SK-N-MC (cell line): ENCODE measurements around the gene FAM107B.

Source experiments
- DNase-seq: peaks from one replicate; pipeline ENCODE4 v3.0.0-alpha.2; 2011; ENCODE audit warnings: low read depth, low spot score
- H3K27ac ChIP-seq: fragments of 200-600 bp; sonication (generic); 2 replicates; pipeline ENCODE4 v1.5.1; 2016; ENCODE audit warnings: mixed run types
- H3K36me3 ChIP-seq: fragments of 200-600 bp; sonication (generic); 2 replicates; pipeline ENCODE4 v1.6.1; 2017; ENCODE audit warnings: antibody characterized with exemption, low read length, mixed read lengths; ENCODE audit not compliant: insufficient read depth
- H3K4me3 ChIP-seq: fragments of 200-600 bp; sonication (generic); 2 replicates; pipeline ENCODE4 v1.5.1; 2016
- H3K9ac ChIP-seq: fragments of 200-600 bp; sonication (generic); 2 replicates; pipeline ENCODE4 v1.8.0; 2017; ENCODE audit warnings: mixed run types, mixed read lengths; ENCODE audit not compliant: insufficient read length
- H3K9me3 ChIP-seq: fragments of 200-600 bp; sonication (generic); 2 replicates; pipeline ENCODE4 v1.6.1; 2017; ENCODE audit warnings: low read depth, mild to moderate bottlenecking, antibody characterized with exemption, low read length, moderate library complexity, mixed read lengths
- EZH2 ChIP-seq: fragments of 200-600 bp; sonication (generic); IDR thresholded peaks from one replicate; pipeline ENCODE4 v1.6.1; 2017; ENCODE audit warnings: antibody characterized with exemption
- FOXP2 ChIP-seq: optimal IDR thresholded peaks from 2 replicates; pipeline ENCODE3; 2011; ENCODE audit warnings: mild to moderate bottlenecking, moderate library complexity; ENCODE audit not compliant: insufficient read depth; ENCODE audit errors: extremely low read length, control extremely low read depth
- POLR2AphosphoS5 ChIP-seq: IDR thresholded peaks from 2 replicates; pipeline ENCODE4 v1.6.1; 2012; ENCODE audit warnings: mild to moderate bottlenecking, low read depth, low read length, borderline replicate concordance

FAM107B gene

DNA sequence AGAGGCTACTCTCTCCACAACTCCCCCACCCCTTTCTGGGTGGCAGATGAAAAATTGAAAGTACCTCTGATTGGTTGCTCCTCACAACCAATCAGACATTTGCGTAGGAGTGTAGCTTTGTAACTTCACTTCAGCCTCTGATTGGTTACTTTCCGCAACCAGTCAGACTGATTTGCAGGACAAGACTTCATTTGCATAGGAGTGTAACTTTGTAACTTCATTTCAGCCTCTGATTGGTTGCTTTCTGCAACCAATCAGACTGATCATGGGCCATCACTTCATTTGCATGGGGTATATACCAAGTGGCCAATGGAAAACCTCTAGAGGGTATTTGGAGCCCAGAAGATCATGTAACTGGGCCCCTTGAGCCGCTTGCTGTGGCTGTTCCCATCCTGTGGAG, 37.6 kb upstream of the FAM107B start:
- no peak overlapping the region for H3K9ac ChIP-seq
- H3K4me3 ChIP-seq = no peak overlapping the region
- H3K36me3 ChIP-seq = no peaks in the 10 kb centered on the region
- no peak overlapping the region for H3K27ac ChIP-seq
- H3K9me3 ChIP-seq = no peaks in the 10 kb centered on the region
- TF ChIP-seq FOXP2 (no peak), EZH2 (no peak), POLR2AphosphoS5 (no peak)
- no peak for DNase-seq

DNA sequence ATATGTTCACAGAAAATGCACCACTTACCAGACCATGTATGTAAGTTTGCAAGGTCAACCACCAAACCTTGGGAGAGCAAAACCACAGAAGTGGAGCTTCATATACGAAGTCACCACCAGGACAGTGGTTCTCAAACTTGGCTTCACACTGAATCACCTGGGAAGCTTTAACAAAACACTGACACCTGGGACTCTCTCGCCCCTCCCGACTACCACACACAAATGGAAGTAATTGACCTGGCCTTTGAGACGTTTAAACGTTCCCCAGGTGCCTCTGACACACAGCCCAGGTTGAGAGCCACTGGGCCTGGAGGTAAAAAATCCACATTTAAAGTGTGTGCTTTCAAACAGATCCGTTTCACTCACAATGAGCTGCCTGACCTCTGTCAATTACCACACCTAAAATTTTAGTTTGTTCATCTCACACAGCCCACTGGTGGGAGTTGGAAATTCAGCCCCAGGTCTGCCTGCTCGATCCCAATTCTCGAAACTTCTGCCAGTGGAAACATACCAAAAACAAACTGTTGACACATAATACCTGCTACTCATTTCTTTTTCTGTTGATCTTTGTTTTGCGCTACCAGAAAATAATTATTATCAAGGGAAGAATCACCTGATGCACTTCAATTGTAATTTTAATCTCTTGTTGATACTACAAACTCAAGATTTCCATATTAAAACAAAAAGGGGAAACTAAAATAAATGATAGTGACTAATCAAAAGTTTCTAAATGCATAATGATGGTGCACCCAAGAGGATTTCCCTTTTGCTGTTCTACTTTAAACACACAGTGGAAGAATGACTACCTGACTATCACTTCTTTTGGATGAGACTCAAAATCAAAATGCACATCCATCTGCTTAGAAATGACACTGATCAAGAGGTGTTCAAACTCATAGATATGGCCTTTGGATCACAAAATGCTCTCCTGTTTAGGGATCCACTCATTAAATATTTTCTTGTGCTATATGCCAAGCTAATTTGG, 36.6 kb upstream of the FAM107B start:
- DNase-seq = no peak
- no peak overlapping the region for H3K27ac ChIP-seq

GRCh38 chr10:14806318-14806717, 31.6 kb upstream of the FAM107B start:
- no peak overlapping the region for H3K4me3 ChIP-seq
- no peak overlapping the region for H3K27ac ChIP-seq
- DNase-seq = no peak
- no peak overlapping the region for H3K9ac ChIP-seq
- no peaks in the 10 kb centered on the region for H3K9me3 ChIP-seq
- TF ChIP-seq EZH2 = no peak
- TF ChIP-seq POLR2AphosphoS5 = no peak
- no peak for TF ChIP-seq FOXP2
- H3K36me3 ChIP-seq = no peaks in the 10 kb centered on the region

More for the DNA sequence above, 36.6 kb upstream of the FAM107B start:
- Histone ChIP-seq H3K4me3 (no peak overlapping the region), H3K36me3 (no peaks in the 10 kb centered on the region), H3K9ac (no peak overlapping the region), H3K9me3 (no peaks in the 10 kb centered on the region)
- TF ChIP-seq POLR2AphosphoS5 = no peak
- TF ChIP-seq FOXP2 = no peak
- TF ChIP-seq EZH2 = no peak

- no peaks in the 10 kb centered on the region for H3K36me3 ChIP-seq
- H3K9me3 ChIP-seq = no peaks in the 10 kb centered on the region
- H3K4me3 ChIP-seq = no peak overlapping the region
- no peak overlapping the region for H3K27ac ChIP-seq
- no peak overlapping the region for H3K9ac ChIP-seq
- TF ChIP-seq POLR2AphosphoS5 (no peak), EZH2 (no peak), FOXP2 (no peak)
- DNase-seq = no peak
Measured at GRCh38 chr10:14803827-14804226, 29.1 kb upstream of the FAM107B start.

DNA sequence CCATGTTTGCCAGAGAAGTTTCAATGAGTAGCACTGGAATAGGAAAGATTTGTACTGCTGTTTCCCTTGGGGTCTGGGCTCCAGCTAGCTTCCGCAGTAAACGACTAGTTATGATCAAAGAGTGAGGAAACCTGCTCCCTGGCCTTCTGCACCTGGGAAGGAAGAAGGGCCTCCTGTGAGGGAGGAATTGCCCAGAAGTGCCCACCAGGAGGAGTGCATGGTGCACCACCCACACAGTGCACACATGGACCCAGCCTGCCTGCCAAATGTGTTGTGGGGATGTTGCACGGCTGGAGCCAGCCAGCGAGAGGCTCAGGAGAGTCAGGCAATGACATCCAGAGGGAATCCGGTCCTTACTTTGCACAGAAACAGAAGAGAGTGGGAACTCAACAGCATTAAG, 27.0 kb upstream of the FAM107B start:
- no peak for DNase-seq
- Histone ChIP-seq H3K36me3 (no peaks in the 10 kb centered on the region), H3K9ac (no peak overlapping the region), H3K4me3 (no peak overlapping the region), H3K27ac (no peak overlapping the region), H3K9me3 (no peaks in the 10 kb centered on the region)
- TF ChIP-seq FOXP2 = no peak
- TF ChIP-seq POLR2AphosphoS5 = no peak
- TF ChIP-seq EZH2 = no peak

GRCh38 chr10:14800397-14800796, 25.7 kb upstream of the FAM107B start:
- H3K9ac ChIP-seq = no peak overlapping the region
- no peak overlapping the region for H3K27ac ChIP-seq
- no peak for DNase-seq
- no peak overlapping the region for H3K4me3 ChIP-seq
- no peaks in the 10 kb centered on the region for H3K36me3 ChIP-seq
- TF ChIP-seq FOXP2 (no peak), EZH2 (no peak), POLR2AphosphoS5 (no peak)
- no peaks in the 10 kb centered on the region for H3K9me3 ChIP-seq

GRCh38 chr10:14798636-14799035, 23.9 kb upstream of the FAM107B start:
- H3K9me3 ChIP-seq = no peaks in the 10 kb centered on the region
- H3K4me3 ChIP-seq = no peak overlapping the region
- H3K9ac ChIP-seq = no peak overlapping the region
- H3K27ac ChIP-seq = no peak overlapping the region
- no peaks in the 10 kb centered on the region for H3K36me3 ChIP-seq
- no peak for DNase-seq
- TF ChIP-seq POLR2AphosphoS5 (no peak), FOXP2 (no peak), EZH2 (no peak)

DNA sequence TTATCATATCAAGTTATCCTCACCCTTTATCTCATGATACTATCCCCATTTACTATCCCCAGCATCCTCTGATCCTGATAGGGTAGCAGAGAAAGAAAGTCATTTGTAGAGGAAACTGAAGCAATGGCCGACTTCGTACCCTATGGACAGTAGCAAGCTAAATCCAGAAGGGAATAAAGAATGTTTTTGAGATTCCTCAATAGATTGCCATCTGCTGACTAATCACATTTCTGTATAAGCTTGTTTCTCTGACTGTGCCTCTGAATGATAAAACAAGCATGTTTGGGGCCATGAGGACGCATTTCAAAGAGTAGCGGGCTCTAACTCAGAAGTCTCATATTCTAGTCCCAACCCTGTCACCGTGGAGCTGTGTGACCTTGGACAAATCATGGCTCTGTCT, 13.2 kb upstream of the FAM107B start:
- no peaks in the 10 kb centered on the region for H3K9me3 ChIP-seq
- H3K36me3 ChIP-seq = no peaks in the 10 kb centered on the region
- no peak overlapping the region for H3K9ac ChIP-seq
- no peak overlapping the region for H3K4me3 ChIP-seq
- no peak for DNase-seq
- H3K27ac ChIP-seq = no peak overlapping the region
- TF ChIP-seq FOXP2 = no peak

DNA sequence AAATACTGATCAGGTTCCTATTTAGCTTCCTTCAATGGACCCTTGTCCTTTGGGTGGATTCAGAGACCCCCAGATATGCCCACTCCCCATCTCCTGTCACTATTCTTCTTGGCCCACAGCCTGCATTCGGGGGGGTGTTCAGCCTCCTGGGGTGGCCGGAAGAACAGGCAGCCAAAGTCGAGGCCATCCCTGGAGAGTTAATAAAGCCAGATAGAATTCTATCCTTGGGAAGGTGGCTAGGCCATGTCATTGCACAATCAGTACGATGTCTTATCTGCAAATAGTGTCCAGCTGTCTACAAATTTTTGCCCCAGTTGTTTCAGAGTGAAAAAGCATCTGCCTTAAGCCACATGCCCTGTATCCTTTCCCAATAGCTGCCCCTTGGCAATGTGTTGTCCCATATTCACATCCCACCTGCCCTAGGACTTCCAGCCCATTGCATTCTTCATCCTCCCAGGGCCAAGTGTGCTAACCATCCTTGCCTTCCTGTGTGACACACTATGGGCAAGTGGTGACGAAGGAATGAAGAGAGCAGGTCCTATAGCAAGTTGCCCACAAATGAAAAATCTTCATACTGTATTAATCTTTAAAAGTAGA, 9.9 kb upstream of the FAM107B start:
- Histone ChIP-seq H3K9ac (no peak overlapping the region), H3K36me3 (no peaks in the 10 kb centered on the region), H3K27ac (no peak overlapping the region), H3K9me3 (no peaks in the 10 kb centered on the region), H3K4me3 (no peak overlapping the region)
- DNase-seq = no peak
- TF ChIP-seq POLR2AphosphoS5 (no peak), EZH2 (no peak), FOXP2 (no peak)
